ENCODE results near the gene ANKRD13D. TPM values are rescaled to one million over a fixed set of nuclear protein-coding genes. Genes with fewer than 3 reads are reported as not detected.

ANKRD13D gene
- total and polyA plus RNA-seq, 2 experiments from 2014 or later = 20.3 to 30.8 TPM

DNA sequence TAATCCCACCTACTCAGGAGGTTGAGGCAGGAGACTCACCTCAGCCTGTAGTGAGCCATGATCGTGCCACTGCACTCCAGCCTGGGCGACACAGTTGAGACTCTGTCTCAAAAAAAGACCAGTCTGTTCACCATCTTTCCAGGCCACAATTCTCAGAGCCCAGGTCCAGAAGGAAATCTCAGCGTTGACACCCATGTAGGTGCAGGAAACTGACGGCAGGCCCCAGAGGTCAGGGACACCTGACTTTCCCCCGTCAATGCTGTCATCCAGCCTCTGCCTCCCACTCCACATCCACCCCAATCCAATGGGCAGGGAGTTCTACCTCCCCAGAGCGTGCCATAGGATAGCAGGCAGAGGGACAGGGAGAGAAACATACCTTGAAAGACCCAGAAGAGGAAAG lies 28.7 kb upstream of the ANKRD13D start:
- Histone ChIP-seq H3K79me2 (replicated peaks; ENCODE audit: insufficient read depth) (no peaks in the 10 kb centered on the region), H3K27me3 (ENCODE audit: insufficient read depth) (no peaks in the 10 kb centered on the region), H3K27ac (ENCODE audit: low read depth) (no peak overlapping the region), H3K36me3 (ENCODE audit: insufficient read depth) (peaks cover 8% of the 10 kb centered on the region), H3K9me2 (ENCODE audit: insufficient read depth) (no peaks in the 10 kb centered on the region), H3K4me3 (no peak overlapping the region), H3K4me2 (no peak overlapping the region), H3K4me1 (ENCODE audit: insufficient read depth) (peaks cover 13% of the 10 kb centered on the region), H4K20me1 (replicated peaks; ENCODE audit: insufficient read depth) (no peaks in the 10 kb centered on the region; the same call in 1 of the 2 replicates), H3F3A (replicated peaks; ENCODE audit: low read depth) (peaks cover 13% of the 10 kb centered on the region), H2AFZ (no peak overlapping the region)
- DNase-seq (ENCODE audit: low spot score) = no peak
- Mint-ChIP-seq H3K9me3 (no peaks in the 10 kb centered on the region), H3K36me3 (ENCODE audit: low read depth) (peaks cover 20% of the 10 kb centered on the region), H3K27ac (no peak overlapping the region), H3K4me1 (peaks cover 13% of the 10 kb centered on the region), H3K27me3 (ENCODE audit: insufficient read depth, low read depth, poor library complexity) (peaks cover 16% of the 10 kb centered on the region), H3K4me3 (no peak overlapping the region)
- ATAC-seq = no peak
- TF ChIP-seq POLR2AphosphoS5 (IDR thresholded peaks at IDR 0.05; ENCODE audit: low read depth) (no peak), CREB1 (CRISPR knock-in tag; IDR thresholded peaks at IDR 0.05; ENCODE audit: low read depth) (no peak), STAT1 (IDR thresholded peaks at IDR 0.05; ENCODE audit: unreplicated experiment) (no peak), JUNB (IDR thresholded peaks at IDR 0.05; ENCODE audit: unreplicated experiment) (no peak), EZH2phosphoT487 (IDR thresholded peaks at IDR 0.05; ENCODE audit: unreplicated experiment) (no peak), ZNF114 (CRISPR knock-in tag; IDR thresholded peaks at IDR 0.05) (no peak), NANOG (IDR thresholded peaks at IDR 0.05; ENCODE audit: borderline replicate concordance) (no peak), EZH2 (IDR thresholded peaks at IDR 0.05; ENCODE audit: low read depth, unreplicated experiment) (no peak), ZNF331 (CRISPR knock-in tag; IDR thresholded peaks at IDR 0.05; ENCODE audit: low read depth) (no peak)
- TF ChIP-seq, protein P1, sequence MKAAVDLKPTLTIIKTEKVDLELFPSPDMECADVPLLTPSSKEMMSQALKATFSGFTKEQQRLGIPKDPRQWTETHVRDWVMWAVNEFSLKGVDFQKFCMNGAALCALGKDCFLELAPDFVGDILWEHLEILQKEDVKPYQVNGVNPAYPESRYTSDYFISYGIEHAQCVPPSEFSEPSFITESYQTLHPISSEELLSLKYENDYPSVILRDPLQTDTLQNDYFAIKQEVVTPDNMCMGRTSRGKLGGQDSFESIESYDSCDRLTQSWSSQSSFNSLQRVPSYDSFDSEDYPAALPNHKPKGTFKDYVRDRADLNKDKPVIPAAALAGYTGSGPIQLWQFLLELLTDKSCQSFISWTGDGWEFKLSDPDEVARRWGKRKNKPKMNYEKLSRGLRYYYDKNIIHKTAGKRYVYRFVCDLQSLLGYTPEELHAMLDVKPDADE (IDR thresholded peaks at IDR 0.05) = no peak
- TF ChIP-seq, protein P2, sequence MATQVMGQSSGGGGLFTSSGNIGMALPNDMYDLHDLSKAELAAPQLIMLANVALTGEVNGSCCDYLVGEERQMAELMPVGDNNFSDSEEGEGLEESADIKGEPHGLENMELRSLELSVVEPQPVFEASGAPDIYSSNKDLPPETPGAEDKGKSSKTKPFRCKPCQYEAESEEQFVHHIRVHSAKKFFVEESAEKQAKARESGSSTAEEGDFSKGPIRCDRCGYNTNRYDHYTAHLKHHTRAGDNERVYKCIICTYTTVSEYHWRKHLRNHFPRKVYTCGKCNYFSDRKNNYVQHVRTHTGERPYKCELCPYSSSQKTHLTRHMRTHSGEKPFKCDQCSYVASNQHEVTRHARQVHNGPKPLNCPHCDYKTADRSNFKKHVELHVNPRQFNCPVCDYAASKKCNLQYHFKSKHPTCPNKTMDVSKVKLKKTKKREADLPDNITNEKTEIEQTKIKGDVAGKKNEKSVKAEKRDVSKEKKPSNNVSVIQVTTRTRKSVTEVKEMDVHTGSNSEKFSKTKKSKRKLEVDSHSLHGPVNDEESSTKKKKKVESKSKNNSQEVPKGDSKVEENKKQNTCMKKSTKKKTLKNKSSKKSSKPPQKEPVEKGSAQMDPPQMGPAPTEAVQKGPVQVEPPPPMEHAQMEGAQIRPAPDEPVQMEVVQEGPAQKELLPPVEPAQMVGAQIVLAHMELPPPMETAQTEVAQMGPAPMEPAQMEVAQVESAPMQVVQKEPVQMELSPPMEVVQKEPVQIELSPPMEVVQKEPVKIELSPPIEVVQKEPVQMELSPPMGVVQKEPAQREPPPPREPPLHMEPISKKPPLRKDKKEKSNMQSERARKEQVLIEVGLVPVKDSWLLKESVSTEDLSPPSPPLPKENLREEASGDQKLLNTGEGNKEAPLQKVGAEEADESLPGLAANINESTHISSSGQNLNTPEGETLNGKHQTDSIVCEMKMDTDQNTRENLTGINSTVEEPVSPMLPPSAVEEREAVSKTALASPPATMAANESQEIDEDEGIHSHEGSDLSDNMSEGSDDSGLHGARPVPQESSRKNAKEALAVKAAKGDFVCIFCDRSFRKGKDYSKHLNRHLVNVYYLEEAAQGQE (IDR thresholded peaks at IDR 0.05; ENCODE audit: unreplicated experiment) = no peak
- TF ChIP-seq, protein P3, sequence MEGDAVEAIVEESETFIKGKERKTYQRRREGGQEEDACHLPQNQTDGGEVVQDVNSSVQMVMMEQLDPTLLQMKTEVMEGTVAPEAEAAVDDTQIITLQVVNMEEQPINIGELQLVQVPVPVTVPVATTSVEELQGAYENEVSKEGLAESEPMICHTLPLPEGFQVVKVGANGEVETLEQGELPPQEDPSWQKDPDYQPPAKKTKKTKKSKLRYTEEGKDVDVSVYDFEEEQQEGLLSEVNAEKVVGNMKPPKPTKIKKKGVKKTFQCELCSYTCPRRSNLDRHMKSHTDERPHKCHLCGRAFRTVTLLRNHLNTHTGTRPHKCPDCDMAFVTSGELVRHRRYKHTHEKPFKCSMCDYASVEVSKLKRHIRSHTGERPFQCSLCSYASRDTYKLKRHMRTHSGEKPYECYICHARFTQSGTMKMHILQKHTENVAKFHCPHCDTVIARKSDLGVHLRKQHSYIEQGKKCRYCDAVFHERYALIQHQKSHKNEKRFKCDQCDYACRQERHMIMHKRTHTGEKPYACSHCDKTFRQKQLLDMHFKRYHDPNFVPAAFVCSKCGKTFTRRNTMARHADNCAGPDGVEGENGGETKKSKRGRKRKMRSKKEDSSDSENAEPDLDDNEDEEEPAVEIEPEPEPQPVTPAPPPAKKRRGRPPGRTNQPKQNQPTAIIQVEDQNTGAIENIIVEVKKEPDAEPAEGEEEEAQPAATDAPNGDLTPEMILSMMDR (conservative IDR thresholded peaks at IDR 0.05; ENCODE audit: low read depth in 2 of 2) = no peak
- TF ChIP-seq, protein P4, sequence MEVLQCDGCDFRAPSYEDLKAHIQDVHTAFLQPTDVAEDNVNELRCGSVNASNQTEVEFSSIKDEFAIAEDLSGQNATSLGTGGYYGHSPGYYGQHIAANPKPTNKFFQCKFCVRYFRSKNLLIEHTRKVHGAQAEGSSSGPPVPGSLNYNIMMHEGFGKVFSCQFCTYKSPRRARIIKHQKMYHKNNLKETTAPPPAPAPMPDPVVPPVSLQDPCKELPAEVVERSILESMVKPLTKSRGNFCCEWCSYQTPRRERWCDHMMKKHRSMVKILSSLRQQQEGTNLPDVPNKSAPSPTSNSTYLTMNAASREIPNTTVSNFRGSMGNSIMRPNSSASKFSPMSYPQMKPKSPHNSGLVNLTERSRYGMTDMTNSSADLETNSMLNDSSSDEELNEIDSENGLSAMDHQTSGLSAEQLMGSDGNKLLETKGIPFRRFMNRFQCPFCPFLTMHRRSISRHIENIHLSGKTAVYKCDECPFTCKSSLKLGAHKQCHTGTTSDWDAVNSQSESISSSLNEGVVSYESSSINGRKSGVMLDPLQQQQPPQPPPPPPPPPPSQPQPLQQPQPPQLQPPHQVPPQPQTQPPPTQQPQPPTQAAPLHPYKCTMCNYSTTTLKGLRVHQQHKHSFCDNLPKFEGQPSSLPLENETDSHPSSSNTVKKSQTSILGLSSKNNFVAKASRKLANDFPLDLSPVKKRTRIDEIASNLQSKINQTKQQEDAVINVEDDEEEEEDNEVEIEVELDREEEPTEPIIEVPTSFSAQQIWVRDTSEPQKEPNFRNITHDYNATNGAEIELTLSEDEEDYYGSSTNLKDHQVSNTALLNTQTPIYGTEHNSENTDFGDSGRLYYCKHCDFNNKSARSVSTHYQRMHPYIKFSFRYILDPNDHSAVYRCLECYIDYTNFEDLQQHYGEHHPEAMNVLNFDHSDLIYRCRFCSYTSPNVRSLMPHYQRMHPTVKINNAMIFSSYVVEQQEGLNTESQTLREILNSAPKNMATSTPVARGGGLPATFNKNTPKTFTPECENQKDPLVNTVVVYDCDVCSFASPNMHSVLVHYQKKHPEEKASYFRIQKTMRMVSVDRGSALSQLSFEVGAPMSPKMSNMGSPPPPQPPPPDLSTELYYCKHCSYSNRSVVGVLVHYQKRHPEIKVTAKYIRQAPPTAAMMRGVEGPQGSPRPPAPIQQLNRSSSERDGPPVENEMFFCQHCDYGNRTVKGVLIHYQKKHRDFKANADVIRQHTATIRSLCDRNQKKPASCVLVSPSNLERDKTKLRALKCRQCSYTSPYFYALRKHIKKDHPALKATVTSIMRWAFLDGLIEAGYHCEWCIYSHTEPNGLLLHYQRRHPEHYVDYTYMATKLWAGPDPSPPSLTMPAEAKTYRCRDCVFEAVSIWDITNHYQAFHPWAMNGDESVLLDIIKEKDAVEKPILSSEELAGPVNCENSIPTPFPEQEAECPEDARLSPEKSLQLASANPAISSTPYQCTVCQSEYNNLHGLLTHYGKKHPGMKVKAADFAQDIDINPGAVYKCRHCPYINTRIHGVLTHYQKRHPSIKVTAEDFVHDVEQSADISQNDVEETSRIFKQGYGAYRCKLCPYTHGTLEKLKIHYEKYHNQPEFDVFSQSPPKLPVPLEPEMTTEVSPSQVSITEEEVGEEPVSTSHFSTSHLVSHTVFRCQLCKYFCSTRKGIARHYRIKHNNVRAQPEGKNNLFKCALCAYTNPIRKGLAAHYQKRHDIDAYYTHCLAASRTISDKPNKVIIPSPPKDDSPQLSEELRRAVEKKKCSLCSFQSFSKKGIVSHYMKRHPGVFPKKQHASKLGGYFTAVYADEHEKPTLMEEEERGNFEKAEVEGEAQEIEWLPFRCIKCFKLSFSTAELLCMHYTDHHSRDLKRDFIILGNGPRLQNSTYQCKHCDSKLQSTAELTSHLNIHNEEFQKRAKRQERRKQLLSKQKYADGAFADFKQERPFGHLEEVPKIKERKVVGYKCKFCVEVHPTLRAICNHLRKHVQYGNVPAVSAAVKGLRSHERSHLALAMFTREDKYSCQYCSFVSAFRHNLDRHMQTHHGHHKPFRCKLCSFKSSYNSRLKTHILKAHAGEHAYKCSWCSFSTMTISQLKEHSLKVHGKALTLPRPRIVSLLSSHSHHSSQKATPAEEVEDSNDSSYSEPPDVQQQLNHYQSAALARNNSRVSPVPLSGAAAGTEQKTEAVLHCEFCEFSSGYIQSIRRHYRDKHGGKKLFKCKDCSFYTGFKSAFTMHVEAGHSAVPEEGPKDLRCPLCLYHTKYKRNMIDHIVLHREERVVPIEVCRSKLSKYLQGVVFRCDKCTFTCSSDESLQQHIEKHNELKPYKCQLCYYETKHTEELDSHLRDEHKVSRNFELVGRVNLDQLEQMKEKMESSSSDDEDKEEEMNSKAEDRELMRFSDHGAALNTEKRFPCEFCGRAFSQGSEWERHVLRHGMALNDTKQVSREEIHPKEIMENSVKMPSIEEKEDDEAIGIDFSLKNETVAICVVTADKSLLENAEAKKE (CRISPR knock-in tag; IDR thresholded peaks at IDR 0.05) = no peak
